Keratinocyte (primary cell): ENCODE data around the gene GRAMD2B.

Experiments used
- CTCF ChIP-seq, 3 experiments: IDR thresholded peaks in 1 of 3; conservative IDR thresholded peaks in 1 of 3; optimal IDR thresholded peaks in 1 of 3; 2 replicates in 2 of 3; 3 replicates in 1 of 3; pipeline versions ENCODE3 to v1.5.1; 2011; ENCODE audit warnings: low read length in 3 of 3, mild to moderate bottlenecking in 3 of 3, moderate library complexity in 2 of 3, control low read depth in 1 of 3, inconsistent platforms in 1 of 3; ENCODE audit not compliant: insufficient read depth in 2 of 3; ENCODE audit errors: extremely low read depth in 1 of 3
- EZH2 ChIP-seq: IDR thresholded peaks from one replicate; pipeline ENCODE4 v1.6.1; 2012; ENCODE audit warnings: inconsistent platforms, mild to moderate bottlenecking, low read length, moderate library complexity

- TF ChIP-seq CTCF (optimal IDR thresholded peaks at IDR 0.05 in 1 of 3, IDR thresholded peaks at IDR 0.05 in 1 of 3, conservative IDR thresholded peaks at IDR 0.05 in 1 of 3; ENCODE audit: extremely low read depth in 1 of 3, insufficient read depth in 2 of 3, low read length in 3 of 3) (no peak), EZH2 (no peak)
Observed at GRCh38 chr5:126508251-126508961, 85.2 kb downstream of the GRAMD2B start.
